Prostate gland (tissue), 2 donors: ENCODE results near the gene DICER1. TPM values are rescaled to one million over a fixed set of nuclear protein-coding genes. Genes with fewer than 3 reads are reported as not detected.

ENCODE experiments used
- DNase-seq: peaks from one replicate; pipeline ENCODE4 v3.0.0-alpha.2; 2019; ENCODE audit warnings: low spot score
- H3K27ac ChIP-seq, 2 donors: fragments of 200-600 bp; sonication (generic); 2 replicates each; pipeline ENCODE4 v1.5.1; 2017 to 2019
- H3K27me3 ChIP-seq: fragments of 200-600 bp; sonication (generic); replicated peaks from 2 replicates; pipeline ENCODE4 v1.5.1; 2019; ENCODE audit not compliant: insufficient read depth
- H3K36me3 ChIP-seq, 2 donors: fragments of 200-600 bp; sonication (generic); 1 replicate in 1 of 2; 2 replicates in 1 of 2; pipeline versions ENCODE4 v1.5.1 to v1.8.1; 2017 to 2019
- H3K4me1 ChIP-seq: fragments of 200-600 bp; sonication (generic); replicated peaks from 2 replicates; pipeline ENCODE4 v1.5.1; 2019
- H3K4me3 ChIP-seq, 2 donors: fragments of 200-600 bp; sonication (generic); 2 replicates each; pipeline ENCODE4 v1.5.1; 2017 to 2019
- H3K9me3 ChIP-seq: fragments of 200-600 bp; sonication (generic); 2 replicates; pipeline ENCODE4 v1.5.1; 2017
- CTCF ChIP-seq, 4 experiments: fragments of 200-600 bp in 2 of 4; fragments of 450-650 bp in 2 of 4; sonication (generic) in 2 of 4; IDR thresholded peaks; 1 replicate in 3 of 4; 2 replicates in 1 of 4; pipeline ENCODE4 v1.5.1; 2016 to 2019; ENCODE audit warnings: antibody characterized with exemption in 4 of 4, mild to moderate bottlenecking in 2 of 4, moderate library complexity in 2 of 4
- POLR2A ChIP-seq: fragments of 450-650 bp; IDR thresholded peaks from one replicate; pipeline ENCODE4 v1.6.1; 2016; ENCODE audit warnings: antibody characterized with exemption, mild to moderate bottlenecking
- POLR2AphosphoS5 ChIP-seq: sonication (generic); formaldehyde crosslinking; IDR thresholded peaks from one replicate; pipeline ENCODE4 v1.6.1; 2017; ENCODE audit warnings: antibody characterized with exemption
- WGBS: methylation state at CpG from one replicate; pipeline ENCODE4 v1.1.5; 2018; 5-methylcytosine and 5-hydroxymethylcytosine counted together
- intact Hi-C: fragments of 100-400 bp; cut with DNase I; formaldehyde crosslinking; loops from one replicate; pipeline ENCODE4 v1.14.2; 2022
- total RNA-seq, 2 donors: library from RNA; depleted of rRNA; stranded (reverse); fragments of >200 nt; gene quantifications; one replicate each; pipeline ENCODE4 v1.1.0, GENCODE V29; 2016

DICER1 gene
- total RNA-seq, 2 donors from 2014 or later, result 25.4 to 86.3 TPM

- intact Hi-C loops, result no loop called here
- TF ChIP-seq POLR2AphosphoS5 (no peak), CTCF (IDR thresholded peaks at IDR 0.05) (no peak), POLR2A (no peak)
- H3K4me1 ChIP-seq, result peaks cover 11% of the 10 kb centered on the region
- H3K27me3 ChIP-seq, result no peaks in the 10 kb centered on the region
- H3K27ac ChIP-seq, result no peak overlapping the region
- no peaks in the 10 kb centered on the region for H3K36me3 ChIP-seq
- DNase-seq, result no peak
- no peaks in the 10 kb centered on the region for H3K9me3 ChIP-seq
- H3K4me3 ChIP-seq, result no peak overlapping the region
- WGBS, result 81% methylated on average over 1 of the region's 1 CpG
These were observed 20.7 kb downstream of the DICER1 start for GRCh38 chr14:95136631-95137030.

- H3K9me3 ChIP-seq, result no peaks in the 10 kb centered on the region
- TF ChIP-seq POLR2AphosphoS5 (no peak), CTCF (IDR thresholded peaks at IDR 0.05) (no peak)
- peaks cover 4% of the 10 kb centered on the region for H3K4me1 ChIP-seq
- no peaks in the 10 kb centered on the region for H3K36me3 ChIP-seq
- H3K4me3 ChIP-seq, result no peak overlapping the region
- no peaks in the 10 kb centered on the region for H3K27me3 ChIP-seq
- DNase-seq, result no peak
- 76% methylated on average over 8 of the region's 8 CpGs for WGBS
- H3K27ac ChIP-seq, result no peak overlapping the region
- intact Hi-C loops, result no loop called here
These were observed 22.9 kb downstream of the DICER1 start for GRCh38 chr14:95134304-95134933.

GRCh38 chr14:95133282-95133681 lies 24.0 kb downstream of the DICER1 start:
- WGBS, result 91% methylated on average over 2 of the region's 2 CpGs
- Histone ChIP-seq H3K27ac (no peak overlapping the region), H3K27me3 (no peaks in the 10 kb centered on the region), H3K36me3 (no peaks in the 10 kb centered on the region), H3K4me3 (no peak overlapping the region), H3K4me1 (peaks cover 4% of the 10 kb centered on the region), H3K9me3 (no peaks in the 10 kb centered on the region)
- TF ChIP-seq POLR2AphosphoS5 (no peak), POLR2A (no peak), CTCF (IDR thresholded peaks at IDR 0.05) (no peak)
- intact Hi-C loops, result no loop called here
- no peak for DNase-seq

- 64% methylated on average over 5 of the region's 5 CpGs for WGBS
- intact Hi-C loops, result no loop called here
- Histone ChIP-seq H3K4me3 (no peak overlapping the region), H3K27me3 (no peaks in the 10 kb centered on the region), H3K4me1 (peaks cover 4% of the 10 kb centered on the region), H3K36me3 (no peaks in the 10 kb centered on the region), H3K27ac (no peak overlapping the region), H3K9me3 (no peaks in the 10 kb centered on the region)
- no peak for DNase-seq
- TF ChIP-seq CTCF (IDR thresholded peaks at IDR 0.05) (no peak), POLR2AphosphoS5 (no peak), POLR2A (no peak)
These were observed 24.6 kb downstream of the DICER1 start for GRCh38 chr14:95132760-95133159.

- intact Hi-C loops, result no loop called here
These were observed 26.8 kb downstream of the DICER1 start for GRCh38 chr14:95130549-95130948.

More at GRCh38 chr14:95130549-95130948, 26.8 kb downstream of the DICER1 start:
- no peak for TF ChIP-seq CTCF (IDR thresholded peaks at IDR 0.05)
- TF ChIP-seq POLR2A, result no peak
- TF ChIP-seq POLR2AphosphoS5, result no peak
- H3K9me3 ChIP-seq, result no peaks in the 10 kb centered on the region
- DNase-seq, result no peak
- H3K4me1 ChIP-seq, result no peaks in the 10 kb centered on the region
- no peaks in the 10 kb centered on the region for H3K27me3 ChIP-seq
- WGBS, result 99% methylated on average over 3 of the region's 3 CpGs
- H3K4me3 ChIP-seq, result no peak overlapping the region
- no peak overlapping the region for H3K27ac ChIP-seq
- no peaks in the 10 kb centered on the region for H3K36me3 ChIP-seq
